AG09309 (cell line): ENCODE data around the gene PADI3.

ENCODE experiments used
- DNase-seq: peaks from one replicate; pipeline ENCODE4 v3.0.0-alpha.2; 2010; ENCODE audit warnings: low read depth
- H3K4me3 ChIP-seq: 2 replicates; pipeline ENCODE4 v1.5.1; 2011; ENCODE audit warnings: mild to moderate bottlenecking, low read depth, low read length, moderate library complexity; ENCODE audit not compliant: control insufficient read depth
- CTCF ChIP-seq: IDR thresholded peaks from 2 replicates; pipeline ENCODE4 v1.5.1; 2011; ENCODE audit warnings: mild to moderate bottlenecking, low read depth, low read length, inconsistent platforms; ENCODE audit not compliant: insufficient read depth, control insufficient read depth; ENCODE audit errors: missing control alignments

The PADI3 gene

DNA sequence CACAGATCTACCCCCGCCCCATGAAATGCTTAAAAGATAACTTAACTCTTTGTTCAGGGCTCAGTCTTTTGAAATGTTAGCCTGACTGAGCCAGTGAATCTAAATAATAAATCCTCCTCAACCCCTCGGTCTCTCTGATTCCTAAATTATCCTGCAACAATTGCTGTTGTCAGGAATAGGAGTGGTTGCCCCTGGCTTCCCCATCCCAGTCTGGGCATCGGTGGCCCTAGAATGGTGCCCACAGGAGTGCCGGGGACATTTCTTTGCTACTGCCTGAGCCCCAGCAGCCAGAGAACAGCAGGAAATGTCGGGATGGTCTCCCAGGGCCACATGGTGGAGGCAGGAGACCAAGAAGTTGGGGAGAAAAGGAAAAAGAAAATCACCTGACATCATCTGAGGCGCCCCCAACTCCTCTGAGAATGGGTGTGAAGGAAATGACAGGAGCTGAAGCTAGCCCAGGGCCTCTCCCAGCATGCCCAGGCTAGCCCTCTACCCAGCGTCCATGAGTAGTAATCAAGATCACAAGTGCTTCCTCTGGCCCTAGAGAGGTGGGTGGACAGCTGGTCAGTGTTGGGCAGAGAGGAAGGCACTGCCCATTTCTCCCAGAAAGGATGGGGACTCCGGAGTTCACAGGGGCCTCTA is 60.6 kb downstream of the PADI3 start:
- H3K4me3 ChIP-seq = no peak overlapping the region
- no peak for TF ChIP-seq CTCF
- DNase-seq = no peak

DNA sequence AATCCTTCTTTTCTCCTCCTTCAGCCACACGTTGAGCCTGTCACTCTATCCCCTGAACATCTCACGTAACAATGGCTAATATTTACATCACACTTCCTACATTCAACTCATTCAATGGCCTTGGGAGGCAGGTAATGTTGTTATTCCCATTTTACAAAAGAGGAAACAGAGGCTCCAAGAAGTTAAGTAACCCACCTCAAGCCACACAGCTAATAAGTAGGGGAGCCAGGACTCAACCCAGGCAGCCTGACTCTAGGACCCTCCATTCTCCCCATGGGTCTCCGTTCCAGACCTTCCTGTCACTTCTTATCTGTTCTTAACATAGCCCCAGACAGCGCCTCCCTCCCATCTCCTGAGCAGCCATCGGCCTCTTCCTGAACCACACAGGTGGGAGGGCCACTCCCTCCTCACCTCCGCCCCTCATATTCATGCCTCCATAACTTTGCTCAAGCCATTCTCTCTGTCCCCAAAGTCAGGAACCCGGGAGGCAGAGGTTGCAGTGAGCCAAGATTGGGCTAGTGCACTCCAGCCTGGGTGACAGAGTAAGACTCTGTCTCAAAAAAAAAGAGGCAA is 61.3 kb downstream of the PADI3 start:
- no peak for TF ChIP-seq CTCF
- no peak for DNase-seq
- no peak overlapping the region for H3K4me3 ChIP-seq

DNA sequence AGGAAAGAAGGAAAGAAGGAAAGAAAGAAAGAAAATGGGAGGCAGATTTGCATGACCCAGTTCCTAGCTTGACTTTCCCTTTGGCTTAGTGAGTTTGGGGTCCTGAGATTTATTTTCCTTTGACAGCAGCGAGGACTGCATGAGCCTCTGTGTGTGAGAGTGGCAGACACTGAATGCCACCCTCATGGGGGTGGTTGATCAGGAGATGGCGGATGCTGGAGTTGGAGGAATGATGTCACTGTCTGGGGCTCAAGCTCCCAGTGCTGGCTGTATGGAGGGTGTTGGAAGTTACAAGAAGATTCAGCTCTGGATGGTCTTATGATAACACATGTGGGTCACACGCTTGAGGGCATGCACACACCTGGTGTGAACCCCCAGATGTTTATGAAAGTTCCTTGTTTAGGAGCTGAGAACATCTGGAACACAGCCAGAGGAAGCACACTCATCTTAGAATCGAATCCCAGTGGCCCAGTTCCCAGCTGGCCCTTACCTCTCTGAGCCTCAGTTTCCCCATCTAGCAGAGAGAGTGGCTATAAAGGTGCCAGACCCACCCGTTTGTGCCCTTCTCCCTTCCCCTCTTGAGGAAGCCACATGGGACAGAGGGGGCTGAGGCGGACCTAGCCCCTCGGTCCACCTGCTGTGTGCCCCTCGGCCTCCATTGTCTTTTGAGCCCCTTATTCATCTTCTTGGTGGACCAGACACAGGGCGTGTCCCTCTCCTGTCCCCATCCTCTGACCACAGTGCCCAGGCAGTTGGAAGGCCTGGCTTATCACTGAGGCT is 64.8 kb downstream of the PADI3 start:
- TF ChIP-seq CTCF = no peak
- no peak overlapping the region for H3K4me3 ChIP-seq
- no peak for DNase-seq

GRCh38 chr1:17314491-17314971 is 65.6 kb downstream of the PADI3 start:
- H3K4me3 ChIP-seq = no peak overlapping the region
- no peak for DNase-seq
- TF ChIP-seq CTCF = no peak

DNA sequence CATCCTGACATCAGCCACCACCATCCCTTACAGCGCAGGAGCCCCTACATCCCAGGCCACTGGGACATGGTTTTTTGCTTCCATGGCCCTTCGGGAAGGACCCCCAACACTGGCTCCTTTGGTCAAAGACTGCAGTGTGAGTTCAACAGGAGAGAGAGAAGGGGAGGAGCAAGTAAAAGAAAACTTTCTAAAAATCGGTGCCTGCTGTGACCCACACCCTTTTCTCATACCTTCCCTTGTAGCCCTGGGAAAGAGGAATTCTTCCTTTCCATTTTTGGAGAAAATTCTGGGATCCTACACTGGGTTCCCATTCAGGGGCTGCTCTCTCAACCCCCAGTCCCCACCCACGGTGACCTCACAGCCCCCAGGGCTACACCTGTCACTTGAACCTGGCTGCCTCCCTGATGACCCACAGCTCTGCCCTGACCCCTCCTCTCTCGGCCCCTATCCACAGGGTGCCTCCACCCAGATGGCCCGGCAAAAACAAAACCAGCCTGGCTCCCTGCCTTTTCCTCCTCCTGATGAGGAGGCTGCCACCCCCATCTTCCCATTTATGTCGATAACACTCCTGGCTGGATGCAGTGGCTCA is 66.7 kb downstream of the PADI3 start:
- H3K4me3 ChIP-seq = no peak overlapping the region
- no peak for DNase-seq
- no peak for TF ChIP-seq CTCF

DNA sequence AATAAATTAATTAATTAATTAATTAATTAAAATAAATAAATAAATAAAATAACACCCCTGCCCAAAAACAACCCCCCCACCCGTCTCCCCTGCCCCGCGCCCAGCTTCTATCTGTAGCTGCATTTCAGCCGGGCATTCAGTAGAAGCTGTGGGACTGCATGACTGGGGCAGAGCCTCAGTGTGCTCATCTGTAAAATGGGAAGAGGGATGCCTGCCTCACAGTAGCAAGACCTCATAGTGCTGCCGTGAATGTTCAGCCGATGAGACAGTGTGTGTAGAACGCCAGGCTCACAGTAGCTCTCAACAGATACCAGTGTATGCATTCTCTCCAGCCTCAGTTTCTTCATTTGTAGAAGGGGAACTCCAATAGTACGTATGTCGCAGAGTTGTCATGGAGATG is 67.8 kb downstream of the PADI3 start:
- no peak overlapping the region for H3K4me3 ChIP-seq
- DNase-seq = no peak
- no peak for TF ChIP-seq CTCF
